NCI-H748 (cell line): ENCODE data around the gene SPTBN4.
A peak's percentile ranks its signal among the peaks of the same experiment; 100 is the strongest.
"Not testable (repeated sequence)": the region's sequence is repeated elsewhere in the genome, so short reads cannot be mapped to it uniquely, and the experiment has no call there.

Source experiments
- DNase-seq: peaks from one replicate; lab custom pipeline; 2025; ENCODE audit not compliant: unreplicated experiment; lab: John Stamatoyannopoulos, UW

Gene SPTBN4

DNA sequence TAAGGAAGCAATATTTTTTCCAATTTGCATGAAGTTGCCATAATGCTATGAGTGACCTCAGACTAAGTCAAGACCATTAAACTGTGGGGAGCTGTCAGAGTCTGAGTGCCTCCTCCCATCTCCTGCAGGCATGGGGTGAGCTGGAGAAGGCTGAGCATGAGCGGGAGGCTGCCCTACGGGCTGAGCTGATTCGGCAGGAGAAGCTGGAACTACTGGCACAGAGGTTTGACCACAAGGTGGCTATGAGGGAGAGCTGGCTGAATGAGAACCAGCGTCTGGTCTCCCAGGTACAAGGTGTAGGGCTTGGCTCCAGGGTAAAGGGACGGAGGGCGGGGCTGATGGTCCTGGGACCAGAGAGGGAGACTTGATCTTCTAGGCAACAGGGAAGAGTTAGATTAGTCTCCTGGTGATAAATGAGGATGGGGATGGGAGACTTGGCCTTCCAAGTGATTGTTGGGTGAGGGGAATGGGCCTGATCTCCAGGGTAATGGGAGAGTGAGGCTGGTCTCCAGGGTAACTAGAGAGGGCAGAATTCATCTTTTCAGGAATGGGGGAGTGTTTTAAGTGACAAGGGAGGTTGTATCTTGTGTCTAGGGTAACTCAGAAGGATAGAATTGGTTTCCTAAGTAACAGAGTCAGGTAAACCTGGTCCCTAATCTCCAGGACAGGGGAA, 36.0 kb downstream of the SPTBN4 start:
- no peak for DNase-seq

DNA sequence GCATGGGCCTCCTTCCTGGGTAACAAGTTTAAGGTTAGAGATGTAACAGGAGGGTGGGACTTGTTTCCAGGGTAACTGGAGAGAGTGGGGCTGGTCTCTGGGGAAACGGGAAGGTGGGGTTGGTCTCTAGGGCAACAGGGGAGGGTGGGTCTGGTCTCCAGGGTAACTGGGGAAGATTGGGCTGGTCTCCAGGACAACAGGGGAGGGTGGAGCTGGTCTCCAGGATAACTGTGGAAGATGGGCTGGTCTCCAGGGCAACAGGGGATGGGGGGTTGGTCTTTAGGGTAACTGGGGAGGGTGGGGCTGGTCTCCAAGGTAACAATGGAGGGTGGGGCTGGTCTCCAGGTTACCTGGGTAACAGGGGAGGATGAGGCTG, 36.5 kb downstream of the SPTBN4 start:
- peak; percentile 99 for DNase-seq

DNA sequence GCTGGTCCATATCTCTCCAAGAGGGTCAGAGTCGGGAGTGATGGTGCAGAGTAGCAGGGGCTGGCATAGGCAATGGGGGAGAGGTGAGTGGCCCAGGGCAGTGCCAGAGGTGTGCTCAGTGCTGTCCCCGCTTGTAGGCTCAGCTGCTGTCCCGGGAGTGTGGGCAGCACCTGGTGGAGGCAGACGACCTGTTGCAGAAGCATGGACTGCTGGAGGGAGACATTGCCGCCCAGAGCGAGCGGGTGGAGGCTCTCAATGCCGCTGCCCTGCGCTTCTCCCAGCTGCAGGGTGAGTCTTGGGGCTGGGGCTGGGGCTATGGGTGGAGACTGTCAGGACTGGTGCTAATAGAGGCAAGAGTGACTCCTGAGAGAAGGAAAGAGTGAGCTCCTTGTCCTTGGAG, 39.3 kb downstream of the SPTBN4 start:
- no peak for DNase-seq

DNA sequence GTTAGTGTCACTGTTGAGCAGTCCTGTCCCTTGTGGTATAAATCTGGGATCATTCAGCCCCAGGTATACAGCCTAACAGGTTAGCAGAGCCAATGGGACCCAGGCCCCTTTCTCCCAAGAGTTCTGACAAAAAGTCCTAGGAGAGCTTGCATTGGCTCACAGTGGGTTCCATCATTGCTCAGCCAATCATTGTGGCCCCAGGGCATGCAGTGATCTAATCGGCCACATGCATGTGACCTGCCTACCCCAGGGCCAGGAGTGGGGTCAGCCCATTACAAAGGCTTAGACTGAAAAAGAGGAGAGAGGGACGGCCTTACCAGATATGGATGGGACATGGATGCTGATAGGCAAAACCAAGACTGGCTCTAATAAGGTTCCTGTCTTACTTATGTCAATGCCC, 41.1 kb downstream of the SPTBN4 start:
- DNase-seq, result no peak

DNA sequence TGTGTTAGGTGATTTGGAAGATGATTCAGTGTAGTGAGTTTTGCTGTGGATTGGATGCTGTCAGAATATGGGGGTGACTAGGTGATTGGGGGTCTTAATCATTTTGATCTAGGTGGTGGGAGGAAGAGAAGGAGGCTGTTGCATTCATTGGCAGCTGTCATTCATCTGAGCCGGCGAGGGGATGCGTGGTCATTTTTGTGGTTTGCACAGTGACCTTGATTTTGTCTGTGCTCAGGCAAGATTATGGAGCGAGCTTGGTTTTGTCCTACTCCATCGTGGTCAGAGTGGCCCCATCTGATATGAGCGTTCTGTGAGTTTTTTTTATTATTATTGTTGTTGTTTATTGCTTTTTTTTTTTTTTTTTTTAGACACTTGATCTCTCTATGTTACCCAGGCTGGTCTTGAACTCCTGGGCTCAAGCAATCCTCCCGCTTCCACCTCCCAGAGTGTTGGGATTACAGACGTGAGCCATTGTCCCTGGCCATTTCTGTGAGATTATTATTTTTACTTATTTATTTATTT, 42.0 kb downstream of the SPTBN4 start:
- no peak for DNase-seq

DNA sequence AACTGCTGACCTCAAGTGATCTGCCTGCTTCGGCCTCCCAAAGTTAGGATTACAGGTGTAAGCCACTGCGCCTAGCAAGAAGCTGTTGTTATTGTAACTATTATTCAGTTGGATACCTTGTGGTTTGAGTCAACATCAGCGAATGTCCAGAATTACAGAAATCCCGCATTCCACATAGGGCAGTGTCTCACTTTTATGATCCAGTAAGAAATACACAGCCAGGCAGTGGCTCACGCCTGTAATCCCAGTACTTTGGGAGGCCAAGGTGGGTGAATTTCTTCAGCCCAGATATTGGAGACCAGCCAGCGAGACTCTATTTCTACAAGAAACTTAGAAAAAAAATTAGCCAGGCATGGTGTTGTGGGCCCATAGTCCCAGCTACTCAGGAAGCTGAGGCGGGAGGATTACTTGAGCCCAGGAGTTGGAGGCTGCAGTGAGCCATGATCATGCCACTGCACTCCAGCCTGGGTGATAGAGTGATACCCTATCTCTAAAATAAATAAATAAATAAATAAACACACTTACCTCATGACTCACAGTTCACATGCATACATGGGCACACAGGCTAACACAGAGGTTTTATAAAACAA, 43.8 kb downstream of the SPTBN4 start:
- no peak for DNase-seq

DNA sequence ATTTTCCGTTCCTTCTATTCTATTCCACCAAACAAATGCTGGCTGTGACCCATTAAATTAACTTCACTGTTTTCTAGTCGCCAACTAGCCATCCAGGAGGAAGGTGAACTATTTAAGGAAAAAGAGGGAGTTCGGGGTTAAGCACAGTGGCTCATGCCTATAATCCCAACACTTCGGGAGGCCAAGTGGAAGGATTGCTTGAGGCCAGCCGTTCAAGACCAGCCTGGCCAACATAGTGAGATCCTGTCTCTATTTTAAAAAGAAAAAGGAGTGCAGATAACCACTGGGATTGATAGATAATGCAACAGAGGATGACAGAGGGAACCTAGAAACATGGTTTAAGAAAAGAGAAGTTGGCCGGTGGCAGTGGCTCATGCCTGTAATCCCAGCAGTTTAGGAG, 44.7 kb downstream of the SPTBN4 start:
- no peak for DNase-seq

DNA sequence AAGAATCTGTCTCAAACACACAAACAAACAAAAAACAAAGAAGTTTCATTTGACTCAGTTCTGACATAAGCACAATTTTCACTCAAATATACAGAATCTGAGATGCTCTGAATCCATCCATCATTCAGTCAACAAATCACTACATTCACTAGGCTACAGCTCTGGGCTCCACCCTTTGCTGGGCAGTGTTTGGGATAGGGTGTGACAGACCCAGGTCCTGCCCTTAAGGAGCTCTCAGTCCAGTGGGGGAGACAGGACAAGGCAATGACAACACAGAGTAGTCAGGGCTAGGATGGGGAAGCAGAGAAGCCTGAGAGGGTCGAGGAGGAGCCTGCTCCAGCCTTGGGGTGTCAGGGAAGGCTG, 45.3 kb downstream of the SPTBN4 start:
- DNase-seq, result no peak

DNA sequence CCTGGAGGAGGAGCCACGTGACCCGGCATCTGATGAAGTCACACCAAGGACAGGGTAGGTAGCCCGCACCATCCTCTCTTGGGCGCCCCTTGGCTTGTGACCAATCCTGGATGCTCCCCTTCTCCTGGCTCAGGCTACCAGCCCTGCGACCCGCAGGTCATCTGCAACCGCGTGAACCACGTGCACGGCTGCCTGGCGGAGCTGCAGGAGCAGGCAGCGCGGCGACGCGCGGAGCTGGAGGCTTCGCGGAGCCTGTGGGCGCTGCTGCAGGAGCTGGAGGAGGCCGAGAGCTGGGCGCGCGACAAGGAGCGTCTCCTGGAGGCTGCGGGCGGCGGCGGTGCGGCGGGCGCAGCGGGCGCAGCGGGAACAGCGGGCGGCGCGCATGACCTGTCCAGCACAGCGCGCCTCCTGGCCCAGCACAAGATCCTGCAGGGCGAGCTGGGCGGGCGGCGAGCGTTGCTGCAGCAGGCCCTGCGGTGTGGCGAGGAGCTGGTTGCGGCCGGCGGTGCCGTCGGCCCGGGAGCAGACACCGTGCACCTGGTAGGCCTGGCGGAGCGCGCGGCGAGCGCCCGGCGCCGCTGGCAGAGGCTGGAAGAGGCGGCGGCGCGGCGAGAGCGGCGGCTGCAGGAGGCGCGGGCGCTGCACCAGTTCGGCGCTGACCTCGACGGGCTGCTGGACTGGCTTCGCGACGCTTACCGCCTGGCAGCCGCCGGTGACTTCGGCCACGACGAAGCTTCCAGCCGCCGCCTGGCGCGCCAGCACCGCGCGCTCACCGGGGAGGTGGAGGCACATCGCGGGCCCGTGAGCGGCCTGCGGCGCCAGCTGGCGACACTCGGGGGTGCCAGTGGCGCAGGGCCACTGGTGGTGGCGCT, 45.9 kb downstream of the SPTBN4 start:
- no peak for DNase-seq

DNA sequence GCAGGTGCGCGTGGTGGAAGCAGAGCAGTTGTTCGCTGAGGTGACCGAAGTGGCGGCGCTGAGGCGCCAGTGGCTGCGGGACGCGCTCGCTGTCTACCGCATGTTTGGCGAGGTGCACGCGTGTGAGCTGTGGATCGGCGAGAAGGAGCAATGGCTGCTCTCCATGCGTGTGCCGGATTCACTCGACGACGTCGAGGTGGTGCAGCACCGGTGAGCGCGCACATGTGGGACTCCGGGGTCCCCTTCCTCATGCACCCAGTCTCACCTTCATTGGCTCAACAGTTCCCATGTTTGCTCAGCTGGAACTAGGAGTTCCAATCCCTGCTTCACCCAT, 46.5 kb downstream of the SPTBN4 start:
- DNase-seq, result no peak

DNA sequence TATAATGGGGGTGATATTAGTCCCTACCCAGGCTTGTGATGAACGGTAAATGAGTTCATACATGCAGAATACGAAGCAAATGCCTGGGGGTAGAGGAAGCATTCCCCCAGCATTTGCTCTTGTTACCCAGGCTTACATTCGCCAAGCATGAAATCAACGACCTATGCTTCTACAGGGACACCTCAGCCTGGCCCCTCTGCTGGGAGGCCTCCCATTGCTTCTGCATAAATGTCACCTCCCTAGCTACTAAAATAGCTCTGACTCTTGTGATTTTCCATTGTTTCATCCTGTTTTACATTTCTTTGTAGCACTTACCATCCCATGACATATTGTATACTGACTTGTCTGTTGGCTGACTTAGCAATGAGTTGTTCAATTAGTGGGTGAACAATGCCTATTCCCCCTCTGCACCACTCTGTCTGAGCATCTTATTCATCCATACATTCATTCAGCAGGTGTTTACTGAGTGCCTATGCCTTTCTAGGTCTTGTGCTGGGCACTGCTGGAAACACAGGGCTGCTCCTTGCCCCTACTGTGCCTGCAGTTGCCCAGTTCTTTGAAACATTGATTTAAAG, 47.0 kb downstream of the SPTBN4 start:
- DNase-seq, result no peak

DNA sequence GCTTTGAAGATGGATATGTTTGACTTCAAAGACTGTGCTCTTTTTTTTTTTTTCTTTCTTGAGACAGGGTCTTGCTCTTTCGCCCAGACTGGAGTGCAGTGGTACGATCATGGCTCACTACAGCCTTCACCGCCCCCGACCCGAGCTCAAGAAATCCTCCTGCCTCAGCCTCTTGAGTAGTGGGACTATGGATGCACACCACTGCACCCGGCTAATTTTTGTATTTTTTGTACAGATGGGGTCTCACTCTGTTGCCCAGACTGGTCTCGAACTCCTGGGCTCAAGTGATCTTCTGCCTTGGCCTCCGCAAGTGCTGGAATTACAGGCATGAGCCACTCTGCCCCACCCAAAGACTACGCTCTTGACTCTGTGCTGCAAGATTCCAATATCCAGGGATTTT, 50.4 kb downstream of the SPTBN4 start:
- DNase-seq, result no peak

DNA sequence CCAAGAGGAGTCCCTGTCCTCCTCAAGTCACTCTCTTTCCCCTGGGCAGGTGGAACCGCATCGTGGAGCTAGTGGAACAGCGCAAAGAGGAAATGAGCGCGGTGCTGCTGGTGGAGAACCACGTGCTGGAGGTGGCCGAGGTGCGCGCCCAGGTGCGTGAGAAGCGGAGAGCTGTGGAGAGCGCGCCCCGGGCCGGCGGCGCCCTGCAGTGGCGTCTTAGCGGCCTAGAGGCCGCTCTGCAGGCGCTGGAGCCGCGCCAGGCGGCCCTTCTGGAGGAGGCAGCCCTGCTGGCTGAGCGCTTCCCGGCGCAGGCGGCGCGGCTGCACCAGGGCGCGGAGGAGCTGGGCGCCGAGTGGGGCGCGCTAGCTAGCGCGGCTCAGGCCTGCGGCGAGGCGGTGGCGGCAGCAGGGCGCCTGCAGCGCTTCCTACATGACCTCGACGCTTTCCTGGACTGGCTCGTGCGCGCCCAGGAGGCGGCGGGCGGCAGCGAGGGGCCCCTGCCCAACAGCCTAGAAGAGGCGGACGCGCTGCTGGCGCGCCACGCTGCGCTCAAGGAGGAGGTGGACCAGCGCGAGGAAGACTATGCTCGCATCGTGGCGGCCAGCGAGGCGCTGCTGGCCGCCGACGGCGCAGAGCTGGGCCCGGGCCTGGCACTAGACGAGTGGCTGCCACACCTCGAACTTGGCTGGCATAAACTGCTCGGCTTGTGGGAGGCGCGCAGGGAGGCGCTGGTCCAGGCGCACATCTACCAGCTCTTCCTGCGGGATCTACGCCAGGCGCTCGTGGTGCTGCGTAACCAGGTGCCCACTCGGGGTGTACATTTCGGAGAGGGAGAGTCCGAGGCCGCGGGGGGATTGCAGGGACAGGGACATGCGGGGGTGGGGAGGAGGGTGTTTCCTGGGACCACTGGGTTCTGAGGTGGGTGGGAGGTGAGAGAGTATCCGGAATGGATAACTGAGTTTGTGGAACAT, 52.8 kb downstream of the SPTBN4 start:
- no peak for DNase-seq

DNA sequence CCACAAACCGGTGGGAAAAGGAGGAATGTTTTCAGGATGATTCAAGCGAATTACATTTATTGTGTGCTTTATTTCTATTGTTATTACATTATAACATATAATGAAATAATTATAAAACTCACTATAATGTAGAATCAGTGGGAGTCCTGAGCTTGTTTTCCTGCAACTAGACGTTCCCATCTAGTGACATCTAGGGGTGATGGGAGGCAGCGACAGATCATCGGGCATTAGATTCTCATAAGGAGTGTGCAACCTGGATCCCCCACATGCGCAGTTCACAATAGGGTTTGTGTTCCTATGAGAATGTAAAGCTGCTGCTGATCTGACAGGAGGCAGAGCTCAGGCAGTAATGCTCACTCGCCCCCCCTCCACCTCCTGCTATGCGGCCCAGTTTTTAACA, 54.5 kb downstream of the SPTBN4 start:
- DNase-seq, result peak; percentile 18

DNA sequence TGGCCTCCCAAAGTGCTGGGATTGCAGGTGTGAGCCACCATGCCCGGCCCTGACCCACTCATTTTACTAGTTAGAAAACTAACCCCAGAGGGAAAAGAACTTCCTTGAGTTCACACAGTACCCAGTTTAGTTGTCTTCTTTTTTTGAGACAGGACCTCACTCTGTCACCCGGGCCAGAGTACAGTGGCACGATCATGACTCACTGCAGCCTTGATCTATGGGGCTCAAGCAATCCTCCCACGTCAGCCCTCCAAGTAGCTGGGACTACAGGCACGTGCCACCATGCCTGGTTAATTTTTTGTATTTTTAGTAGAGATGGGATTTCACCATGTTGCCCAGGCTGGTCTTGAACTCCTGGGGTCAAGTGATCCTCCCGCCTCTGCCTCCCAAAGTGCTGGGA, 55.1 kb downstream of the SPTBN4 start:
- not testable (repeated sequence) for DNase-seq

DNA sequence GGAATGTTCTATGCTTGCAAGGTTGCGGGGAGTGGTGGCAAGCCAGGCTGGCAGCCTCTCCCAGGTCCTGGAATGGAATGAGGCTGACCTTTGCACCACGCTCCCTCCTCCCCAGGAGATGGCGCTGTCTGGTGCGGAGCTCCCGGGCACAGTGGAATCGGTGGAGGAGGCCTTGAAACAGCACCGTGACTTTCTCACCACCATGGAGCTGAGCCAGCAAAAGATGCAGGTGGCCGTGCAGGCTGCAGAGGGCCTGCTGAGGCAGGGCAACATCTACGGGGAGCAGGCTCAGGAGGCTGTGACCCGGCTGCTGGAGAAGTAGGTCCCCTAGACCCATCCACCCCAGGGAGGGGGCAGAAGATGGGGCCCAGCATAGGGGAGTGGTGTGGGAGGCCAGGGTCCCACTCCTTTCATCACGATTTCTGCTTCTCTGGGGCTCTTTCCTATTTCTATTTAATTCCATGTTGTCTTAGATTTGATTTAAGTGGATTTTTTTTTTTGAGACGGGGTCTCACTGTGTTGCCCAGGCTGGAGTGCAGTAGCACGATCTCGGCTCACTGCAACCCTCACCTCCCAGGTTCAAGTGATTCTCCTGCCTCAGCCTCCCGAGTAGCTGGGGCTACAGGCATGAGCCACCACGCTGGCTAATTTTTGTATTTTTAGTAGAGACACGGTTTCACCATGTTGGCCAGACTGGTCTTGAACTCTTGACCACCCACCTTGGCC, 56.7 kb downstream of the SPTBN4 start:
- peak; percentile 82 for DNase-seq

DNA sequence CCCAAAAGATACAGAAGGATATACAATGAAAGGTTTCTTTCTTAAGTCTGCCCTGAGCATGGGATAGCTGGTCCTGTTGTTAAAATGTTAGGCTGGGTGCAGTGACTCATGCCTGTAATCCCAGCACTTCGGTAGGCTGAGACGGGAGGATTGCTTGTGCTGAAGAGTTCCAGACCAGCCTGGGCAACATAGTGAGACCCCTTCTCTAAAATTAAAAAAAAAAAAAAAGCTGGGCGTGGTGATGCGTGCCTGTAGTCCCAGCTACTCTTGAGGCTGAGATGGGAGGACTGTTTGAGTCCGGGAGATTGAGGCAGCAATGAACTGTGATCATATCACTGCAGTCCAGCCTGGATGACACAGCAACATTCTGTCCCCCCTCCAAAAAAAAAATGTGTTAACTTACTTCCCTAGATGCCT, 57.3 kb downstream of the SPTBN4 start:
- DNase-seq, result no peak

DNA sequence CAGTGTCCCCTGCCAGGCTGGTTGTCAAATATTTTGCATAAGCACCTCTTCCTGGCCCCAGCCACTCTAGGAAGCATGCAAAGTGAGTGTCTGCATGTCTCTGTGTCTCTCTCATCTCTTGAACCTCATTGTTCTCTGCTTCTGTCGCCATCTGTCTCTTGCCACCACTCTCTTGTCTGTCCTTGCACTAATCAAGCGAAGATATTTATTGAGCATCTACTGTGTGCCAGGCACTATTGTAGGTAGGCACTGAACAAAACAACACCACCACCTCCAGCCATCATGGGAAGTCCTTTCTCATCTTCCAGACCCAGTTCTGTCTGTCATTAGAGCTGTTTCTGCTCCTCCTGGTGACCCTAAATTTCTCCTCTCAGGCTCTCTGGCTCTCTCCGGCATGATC, 57.9 kb downstream of the SPTBN4 start:
- no peak for DNase-seq

DNA sequence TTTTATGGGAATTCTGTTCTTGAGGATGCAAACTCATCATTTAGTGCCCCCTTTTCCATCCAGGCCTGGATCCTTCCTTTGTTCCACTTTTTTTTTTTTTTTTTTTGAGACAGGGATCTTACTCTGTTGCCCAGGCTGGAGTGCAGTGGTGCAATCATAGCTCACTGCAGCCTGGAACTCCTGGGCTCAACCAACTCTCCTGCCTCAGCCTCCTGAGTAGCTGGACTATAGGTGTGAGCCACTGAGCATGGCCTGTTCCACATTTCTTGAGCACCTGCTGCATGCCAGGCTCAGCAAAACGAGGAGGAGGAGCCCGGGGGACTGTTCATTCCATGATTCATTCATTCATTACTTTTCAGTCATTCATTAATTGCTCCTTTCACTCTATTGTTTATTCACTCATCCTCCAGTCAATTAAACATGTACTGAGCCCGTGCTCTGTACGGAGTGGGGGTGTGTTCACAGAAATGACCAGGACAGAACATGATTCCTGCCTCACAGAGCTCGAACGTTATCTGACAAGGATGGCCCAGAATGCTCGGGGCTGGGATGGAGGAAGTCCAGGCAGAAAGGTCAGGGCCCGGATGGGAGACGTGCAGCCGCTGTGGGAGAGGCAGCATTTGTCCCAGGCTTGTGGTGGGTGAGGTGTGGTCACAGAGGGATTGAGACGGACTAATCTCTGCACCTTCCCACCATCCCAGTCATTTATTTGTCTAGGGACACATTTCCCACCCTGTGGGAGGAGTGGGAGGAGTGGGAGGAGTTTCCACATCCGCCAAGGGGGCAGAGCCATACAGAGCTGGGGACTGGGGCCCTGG, 58.6 kb downstream of the SPTBN4 start:
- DNase-seq, result no peak
